Activated CD8-positive, alpha-beta T cell treated with anti-CD3 and anti-CD28 coated beads for 36 hours (primary cell): Measurements from ENCODE around the gene TMEM187. TPM values are rescaled to one million over a fixed set of nuclear protein-coding genes. Genes with fewer than 3 reads are reported as not detected.
A peak's percentile ranks its signal among the peaks of the same experiment; 100 is the strongest.

ENCODE experiments used
- ATAC-seq: fragments of 200-7000 bp; cut with Tn5 transposase; one replicate; pipeline ENCODE4 v1.10.0; 2021; ENCODE audit warnings: mild to moderate bottlenecking, moderate library complexity
- CTCF ChIA-PET: fragments of 350-600 bp; sonication (Branson Sonifier 250); formaldehyde crosslinking; loops from one replicate; lab custom pipeline; 2021; ENCODE audit warnings: antibody characterized with exemption; lab: Charles Lee
- POLR2A ChIA-PET: fragments of 350-600 bp; sonication (Branson Sonifier 250); formaldehyde crosslinking; loops from one replicate; lab custom pipeline; 2021; ENCODE audit warnings: antibody characterized with exemption; lab: Charles Lee
- DNase-seq: peaks from one replicate; pipeline ENCODE4 v3.0.0-alpha.2; 2020
- H3K27ac Mint-ChIP-seq: one replicate; pipeline ENCODE4 v1.8.0; 2021; ENCODE audit warnings: mild to moderate bottlenecking, mixed read lengths
- H3K27me3 Mint-ChIP-seq: one replicate; pipeline ENCODE4 v1.8.0; 2021; ENCODE audit warnings: mixed read lengths
- H3K36me3 Mint-ChIP-seq: one replicate; pipeline ENCODE4 v1.8.0; 2021; ENCODE audit warnings: low read depth, mixed read lengths
- H3K4me1 Mint-ChIP-seq: one replicate; pipeline ENCODE4 v1.8.0; 2021; ENCODE audit warnings: low read depth, mixed read lengths
- H3K4me3 Mint-ChIP-seq: one replicate; pipeline ENCODE4 v1.8.0; 2021; ENCODE audit warnings: mild to moderate bottlenecking, moderate library complexity, mixed read lengths
- H3K9me3 Mint-ChIP-seq: one replicate; pipeline ENCODE4 v1.8.0; 2021; ENCODE audit warnings: mixed read lengths
- intact Hi-C: fragments of 100-400 bp; cut with micrococcal nuclease; formaldehyde crosslinking; loops from one replicate; pipeline ENCODE4 v1.10.0; 2022
- total RNA-seq, 2 experiments: library from RNA; stranded (reverse); gene quantifications; one replicate each; pipeline ENCODE4 v1.2.3, GENCODE V29; 2021
- TF ChIP-seq, protein P1 (sequence below): fragments of 200-600 bp; IDR thresholded peaks from one replicate; pipeline ENCODE4 v1.8.0; 2022; ENCODE audit warnings: antibody characterized with exemption, mild to moderate bottlenecking

Gene TMEM187
- total RNA-seq, 2 experiments from 2014 or later, result 4.4 to 4.5 TPM

DNA sequence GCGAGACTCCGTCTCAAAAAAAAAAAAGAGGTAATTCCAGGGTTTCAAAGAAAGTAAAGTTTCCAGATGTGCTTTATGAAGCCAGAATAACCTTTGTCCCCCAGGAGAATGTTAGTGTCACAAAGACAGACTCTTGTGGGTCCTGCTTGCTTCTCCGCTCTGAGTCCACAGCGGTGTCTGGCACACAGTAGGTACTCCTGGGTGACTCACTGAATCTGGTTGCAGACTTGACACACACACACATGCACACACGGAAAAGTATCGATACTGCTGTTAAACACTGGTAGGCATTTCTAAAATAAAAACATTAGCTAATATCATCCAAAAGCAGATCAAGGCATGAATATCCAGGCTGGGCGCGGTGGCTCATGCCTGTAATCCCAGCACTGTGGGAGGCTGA, 22.9 kb downstream of the TMEM187 start:
- H3K9me3 Mint-ChIP-seq, result no peaks in the 10 kb centered on the region
- ChIA-PET POLR2A (interaction anchor here (1.9 kb wide), 1 partner anchor 12 kb away, joined by 5 read pairs; no protein-coding TSS in a partner anchor), CTCF (interaction anchor here (0.9 to 2.0 kb wide), 2 partner anchors 18 to 49 kb away, joined by 3 to 6 read pairs; no protein-coding TSS in a partner anchor)
- DNase-seq (no peak), ATAC-seq (no peak)
- H3K4me1 Mint-ChIP-seq, result peaks cover 8% of the 10 kb centered on the region
- no peak overlapping the region for H3K4me3 Mint-ChIP-seq
- no peaks in the 10 kb centered on the region for H3K36me3 Mint-ChIP-seq
- H3K27ac Mint-ChIP-seq, result no peak overlapping the region
- TF ChIP-seq, protein P1, sequence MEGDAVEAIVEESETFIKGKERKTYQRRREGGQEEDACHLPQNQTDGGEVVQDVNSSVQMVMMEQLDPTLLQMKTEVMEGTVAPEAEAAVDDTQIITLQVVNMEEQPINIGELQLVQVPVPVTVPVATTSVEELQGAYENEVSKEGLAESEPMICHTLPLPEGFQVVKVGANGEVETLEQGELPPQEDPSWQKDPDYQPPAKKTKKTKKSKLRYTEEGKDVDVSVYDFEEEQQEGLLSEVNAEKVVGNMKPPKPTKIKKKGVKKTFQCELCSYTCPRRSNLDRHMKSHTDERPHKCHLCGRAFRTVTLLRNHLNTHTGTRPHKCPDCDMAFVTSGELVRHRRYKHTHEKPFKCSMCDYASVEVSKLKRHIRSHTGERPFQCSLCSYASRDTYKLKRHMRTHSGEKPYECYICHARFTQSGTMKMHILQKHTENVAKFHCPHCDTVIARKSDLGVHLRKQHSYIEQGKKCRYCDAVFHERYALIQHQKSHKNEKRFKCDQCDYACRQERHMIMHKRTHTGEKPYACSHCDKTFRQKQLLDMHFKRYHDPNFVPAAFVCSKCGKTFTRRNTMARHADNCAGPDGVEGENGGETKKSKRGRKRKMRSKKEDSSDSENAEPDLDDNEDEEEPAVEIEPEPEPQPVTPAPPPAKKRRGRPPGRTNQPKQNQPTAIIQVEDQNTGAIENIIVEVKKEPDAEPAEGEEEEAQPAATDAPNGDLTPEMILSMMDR, result no peak
- intact Hi-C loops, result no loop called here
- no peaks in the 10 kb centered on the region for H3K27me3 Mint-ChIP-seq

DNA sequence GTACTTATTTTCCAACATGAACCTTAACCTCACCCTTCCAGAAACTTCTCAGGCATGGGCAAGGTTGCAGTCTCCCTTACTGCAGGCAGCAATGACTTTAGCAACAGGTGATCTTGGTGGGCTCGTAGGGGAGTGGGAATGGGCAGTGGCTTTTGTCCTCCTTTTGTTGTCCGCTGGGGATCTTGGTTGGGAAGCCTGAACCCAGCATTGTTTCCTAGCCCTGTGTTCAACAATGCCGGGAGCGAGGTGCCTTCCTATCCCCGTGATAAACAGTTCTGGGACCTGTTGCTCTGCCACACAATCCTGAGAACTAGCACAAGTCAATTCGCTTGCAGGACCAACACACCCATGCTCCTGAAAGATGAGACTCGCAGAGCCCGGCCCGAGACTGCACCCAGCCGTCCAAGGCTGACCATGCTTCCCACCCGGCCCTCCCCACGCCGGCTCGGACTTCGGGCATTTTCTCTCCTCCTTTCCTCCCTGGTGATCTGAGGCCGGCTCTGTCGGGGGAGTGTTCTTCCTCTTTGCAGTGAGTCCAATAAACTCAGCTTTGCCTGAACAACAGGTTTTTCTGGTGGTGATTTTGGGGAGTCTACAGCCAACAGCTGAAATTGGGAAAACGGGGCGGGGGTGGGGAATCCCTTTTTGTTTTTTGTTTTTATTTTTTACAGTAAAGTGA, 26.9 kb downstream of the TMEM187 start:
- TF ChIP-seq, protein P1, result no peak
- no peak for DNase-seq
- no peak for ATAC-seq
- CTCF ChIA-PET, result interaction anchor here (1.0 kb wide), 1 partner anchor 15 kb away, joined by 3 read pairs; no protein-coding TSS in a partner anchor
- intact Hi-C loops, result no loop called here
- Mint-ChIP-seq H3K4me1 (peaks cover 14% of the 10 kb centered on the region), H3K27ac (no peak overlapping the region), H3K9me3 (no peaks in the 10 kb centered on the region), H3K4me3 (no peak overlapping the region), H3K36me3 (peaks cover 6% of the 10 kb centered on the region), H3K27me3 (no peaks in the 10 kb centered on the region)
- POLR2A ChIA-PET, result no interaction called here

GRCh38 chrX:154000051-154000450, 27.5 kb downstream of the TMEM187 start:
- no peak overlapping the region for H3K27ac Mint-ChIP-seq
- ATAC-seq, result no peak
- TF ChIP-seq, protein P1, result no peak
- ChIA-PET POLR2A (no interaction called here), CTCF (interaction anchor here (1.0 kb wide), 1 partner anchor 14 kb away, joined by 3 read pairs; no protein-coding TSS in a partner anchor)
- intact Hi-C loops, result no loop called here
- H3K9me3 Mint-ChIP-seq, result no peaks in the 10 kb centered on the region
- no peak for DNase-seq
- no peaks in the 10 kb centered on the region for H3K27me3 Mint-ChIP-seq
- H3K4me3 Mint-ChIP-seq, result no peak overlapping the region
- H3K36me3 Mint-ChIP-seq, result peaks cover 6% of the 10 kb centered on the region
- H3K4me1 Mint-ChIP-seq, result peaks cover 14% of the 10 kb centered on the region

DNA sequence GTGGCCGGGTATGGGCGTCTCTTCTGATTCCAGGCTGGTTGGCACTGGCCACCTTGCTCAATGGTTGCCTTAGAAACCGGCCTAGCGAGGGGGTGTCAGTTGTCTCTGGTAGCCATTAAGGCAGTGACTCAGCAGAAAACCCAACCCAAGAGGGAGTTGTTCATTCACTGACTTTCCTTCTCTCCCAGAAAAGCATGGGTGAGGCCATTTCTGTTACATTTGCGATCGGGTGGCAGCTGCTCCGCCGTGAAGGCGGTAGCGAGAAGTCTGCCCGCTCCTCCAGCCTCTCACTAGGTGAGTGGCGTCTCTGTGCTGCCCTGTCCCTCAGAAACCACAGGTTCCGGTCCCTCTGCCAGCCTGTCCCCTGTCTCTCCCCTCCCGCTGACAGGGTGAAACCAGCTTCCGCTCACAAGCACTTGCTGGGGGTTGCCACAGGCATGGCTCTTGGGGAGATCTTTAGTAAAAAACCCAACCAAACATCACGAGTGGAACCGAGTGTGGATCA, 29.7 kb downstream of the TMEM187 start:
- H3K36me3 Mint-ChIP-seq, result peaks cover 15% of the 10 kb centered on the region
- H3K27ac Mint-ChIP-seq, result peak overlapping the region; percentile 88
- intact Hi-C loops, result no loop called here
- POLR2A ChIA-PET, result interaction anchor here (0.7 to 1.2 kb wide), 4 partner anchors 9 to 63 kb away, joined by 3 to 4 read pairs (median 4); no protein-coding TSS in a partner anchor
- TF ChIP-seq, protein P1, result no peak
- ATAC-seq (peak; percentile 90), DNase-seq (peak; percentile 66)
- CTCF ChIA-PET, result interaction anchor here (1.1 kb wide), 1 partner anchor 14 kb away, joined by 3 read pairs; no protein-coding TSS in a partner anchor
- no peaks in the 10 kb centered on the region for H3K9me3 Mint-ChIP-seq
- no peaks in the 10 kb centered on the region for H3K27me3 Mint-ChIP-seq
- H3K4me1 Mint-ChIP-seq, result peaks cover 14% of the 10 kb centered on the region
- H3K4me3 Mint-ChIP-seq, result peak overlapping the region; percentile 54

- Mint-ChIP-seq H3K9me3 (no peaks in the 10 kb centered on the region), H3K27me3 (no peaks in the 10 kb centered on the region), H3K27ac (no peak overlapping the region), H3K36me3 (peaks cover 25% of the 10 kb centered on the region), H3K4me3 (no peak overlapping the region), H3K4me1 (peaks cover 20% of the 10 kb centered on the region)
- intact Hi-C loops, result no loop called here
- TF ChIP-seq, protein P1, result no peak
- CTCF ChIA-PET, result interaction anchor here (3.1 kb wide), 1 partner anchor 9 kb away, joined by 12 read pairs; no protein-coding TSS in a partner anchor
- POLR2A ChIA-PET, result interaction anchor here (3.0 kb wide), 1 partner anchor 9 kb away, joined by 11 read pairs; no protein-coding TSS in a partner anchor
- ATAC-seq, result no peak
- no peak for DNase-seq
Measured at GRCh38 chrX:154004315-154004714, 31.8 kb downstream of the TMEM187 start.
